Measurements from ENCODE around the gene KIFC3.

- TF ChIP-seq, protein P1, sequence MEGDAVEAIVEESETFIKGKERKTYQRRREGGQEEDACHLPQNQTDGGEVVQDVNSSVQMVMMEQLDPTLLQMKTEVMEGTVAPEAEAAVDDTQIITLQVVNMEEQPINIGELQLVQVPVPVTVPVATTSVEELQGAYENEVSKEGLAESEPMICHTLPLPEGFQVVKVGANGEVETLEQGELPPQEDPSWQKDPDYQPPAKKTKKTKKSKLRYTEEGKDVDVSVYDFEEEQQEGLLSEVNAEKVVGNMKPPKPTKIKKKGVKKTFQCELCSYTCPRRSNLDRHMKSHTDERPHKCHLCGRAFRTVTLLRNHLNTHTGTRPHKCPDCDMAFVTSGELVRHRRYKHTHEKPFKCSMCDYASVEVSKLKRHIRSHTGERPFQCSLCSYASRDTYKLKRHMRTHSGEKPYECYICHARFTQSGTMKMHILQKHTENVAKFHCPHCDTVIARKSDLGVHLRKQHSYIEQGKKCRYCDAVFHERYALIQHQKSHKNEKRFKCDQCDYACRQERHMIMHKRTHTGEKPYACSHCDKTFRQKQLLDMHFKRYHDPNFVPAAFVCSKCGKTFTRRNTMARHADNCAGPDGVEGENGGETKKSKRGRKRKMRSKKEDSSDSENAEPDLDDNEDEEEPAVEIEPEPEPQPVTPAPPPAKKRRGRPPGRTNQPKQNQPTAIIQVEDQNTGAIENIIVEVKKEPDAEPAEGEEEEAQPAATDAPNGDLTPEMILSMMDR (IDR thresholded peaks at IDR 0.05): no peak
- TF ChIP-seq POLR2A (IDR thresholded peaks at IDR 0.05) (no peak), EP300 (IDR thresholded peaks at IDR 0.05) (no peak)
These were observed 75.8 kb downstream of the KIFC3 start for GRCh38 chr16:57726433-57726947.
